Measurements from ENCODE around the gene TCTA. TPM values are rescaled to one million over a fixed set of nuclear protein-coding genes. Genes with fewer than 3 reads are reported as not detected.

TCTA gene
- total and polyA plus RNA-seq, 9 of the 15 experiments (the other 6 are each of a cell fraction or from before 2014, with no cell fraction given): 4.0 to 15.4 (median 8.2) TPM

DNA sequence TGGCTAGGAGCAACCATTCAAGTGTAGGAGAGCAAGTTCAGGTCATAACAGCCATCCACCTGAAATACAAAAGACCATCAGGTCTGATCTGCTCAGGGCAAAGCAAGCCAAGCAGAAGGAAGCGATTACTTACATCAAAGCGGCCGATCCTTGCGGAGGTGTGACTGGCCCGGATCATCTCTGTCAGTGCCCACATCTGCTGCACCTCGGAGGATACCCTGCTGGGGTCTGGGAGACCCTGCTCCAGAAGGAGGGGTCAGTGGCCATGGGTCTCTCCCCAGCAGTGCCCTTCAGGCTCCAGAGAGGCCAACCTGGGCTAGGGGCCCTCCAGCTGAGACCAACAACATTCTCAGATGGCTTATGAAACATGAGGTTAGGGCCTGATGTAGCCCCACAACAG lies 12.6 kb downstream of the TCTA start (continued):
- TF ChIP-seq RHOXF2B (CRISPR knock-in tag; conservative IDR thresholded peaks at IDR 0.05) (no peak), DNMT1 (IDR thresholded peaks at IDR 0.05) (no peak), ZNF197 (CRISPR knock-in tag; IDR thresholded peaks at IDR 0.05; ENCODE audit: low read depth) (no peak)

DNA sequence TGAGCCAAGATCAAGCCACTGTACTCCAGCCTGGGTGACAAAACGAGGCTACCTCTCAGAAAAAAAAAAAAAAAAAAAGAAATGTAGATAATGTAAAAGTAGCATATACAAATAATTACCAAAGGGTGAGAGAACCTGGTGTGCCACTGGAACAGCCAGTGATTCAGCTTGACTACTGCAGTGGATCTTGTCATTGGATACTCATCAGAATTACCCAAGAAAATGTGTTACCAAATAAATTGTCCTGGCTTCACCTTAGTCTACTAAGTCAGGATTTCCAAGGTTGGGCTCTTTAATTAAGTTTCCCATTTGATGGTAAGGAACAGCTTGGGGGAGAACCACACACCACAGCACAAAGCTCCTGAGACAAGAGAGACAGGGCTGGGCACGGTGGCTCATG lies 15.4 kb downstream of the TCTA start:
- H4K20me1 ChIP-seq (replicated peaks; ENCODE audit: control insufficient read depth, insufficient read depth, low read length): no peaks in the 10 kb centered on the region
- CTCF ChIA-PET (ENCODE audit: low intra/inter-chr PET ratio): no interaction called here
- H2AFZ ChIP-seq (ENCODE audit: low read depth, low read length): no peak overlapping the region
- DNase-seq (ENCODE audit: extremely low read depth in 1 of 4, low spot score in 3 of 4) (no peak), FAIRE-seq (no peak), ATAC-seq (no peak)
- POLR2A ChIA-PET: interaction anchor here (2.1 kb wide), 1 partner anchor 13 kb away, joined by 8 read pairs; no protein-coding TSS in a partner anchor
- no peak overlapping the region for H3K9ac ChIP-seq (ENCODE audit: insufficient read depth in 1 of 2, low read depth in 2 of 2, low read length in 2 of 2)
- H3K9me3 ChIP-seq (replicated peaks; ENCODE audit: control insufficient read depth, insufficient read depth, low read depth, low read length): no peaks in the 10 kb centered on the region
- WGBS (ENCODE audit: insufficient coverage, low coverage, missing lambda C conversion rate): no CpG with 5 or more reads among the region's 2 CpGs
- H3K36me3 ChIP-seq (ENCODE audit: control insufficient read depth, insufficient read depth, low read length): no peaks in the 10 kb centered on the region
- no peak overlapping the region for H3K4me2 ChIP-seq (ENCODE audit: insufficient read depth, low read length)
- H3K4me1 ChIP-seq (replicated peaks in 1 of 2; ENCODE audit: control insufficient read depth in 2 of 2, insufficient read depth in 2 of 2, low read length in 2 of 2): peaks cover 0 to 21% of the 10 kb centered on the region in 2 experiments; a peak in 3 of 5 replicates
- H3K9me1 ChIP-seq (ENCODE audit: control insufficient read depth, insufficient read depth, low read length): no peaks in the 10 kb centered on the region
- in situ Hi-C loops (cut with MboI): loop anchor here (25.0 kb wide), 1 partner anchor 265 kb away; the partner anchor contains the start of genes CCDC71 and KLHDC8B
- no peak overlapping the region for H3K27ac ChIP-seq (ENCODE audit: extremely low read depth, low read depth, low read length)
- BruUV-seq (replicated peaks): no TSS peak
- intact Hi-C loops (cut with micrococcal nuclease): loop anchor here (5.0 kb wide), 1 partner anchor 85 kb away; the partner anchor contains the start of gene USP4
- no peaks in the 10 kb centered on the region for H3K79me2 ChIP-seq (ENCODE audit: control insufficient read depth, insufficient read depth, low read length)
- no peaks in the 10 kb centered on the region for H3K27me3 ChIP-seq (ENCODE audit: control insufficient read depth in 2 of 2, insufficient read depth in 2 of 2, low read length in 2 of 2)
- H3K4me3 ChIP-seq: no peak overlapping the region
- TF ChIP-seq, protein P1, sequence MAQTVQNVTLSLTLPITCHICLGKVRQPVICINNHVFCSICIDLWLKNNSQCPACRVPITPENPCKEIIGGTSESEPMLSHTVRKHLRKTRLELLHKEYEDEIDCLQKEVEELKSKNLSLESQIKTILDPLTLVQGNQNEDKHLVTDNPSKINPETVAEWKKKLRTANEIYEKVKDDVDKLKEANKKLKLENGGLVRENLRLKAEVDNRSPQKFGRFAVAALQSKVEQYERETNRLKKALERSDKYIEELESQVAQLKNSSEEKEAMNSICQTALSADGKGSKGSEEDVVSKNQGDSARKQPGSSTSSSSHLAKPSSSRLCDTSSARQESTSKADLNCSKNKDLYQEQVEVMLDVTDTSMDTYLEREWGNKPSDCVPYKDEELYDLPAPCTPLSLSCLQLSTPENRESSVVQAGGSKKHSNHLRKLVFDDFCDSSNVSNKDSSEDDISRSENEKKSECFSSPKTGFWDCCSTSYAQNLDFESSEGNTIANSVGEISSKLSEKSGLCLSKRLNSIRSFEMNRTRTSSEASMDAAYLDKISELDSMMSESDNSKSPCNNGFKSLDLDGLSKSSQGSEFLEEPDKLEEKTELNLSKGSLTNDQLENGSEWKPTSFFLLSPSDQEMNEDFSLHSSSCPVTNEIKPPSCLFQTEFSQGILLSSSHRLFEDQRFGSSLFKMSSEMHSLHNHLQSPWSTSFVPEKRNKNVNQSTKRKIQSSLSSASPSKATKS (CRISPR knock-in tag; IDR thresholded peaks at IDR 0.05): no peak
- no peak for TF ChIP-seq MCM2 (IDR thresholded peaks at IDR 0.05; ENCODE audit: low read depth)
- no peak for TF ChIP-seq ZNF133 (CRISPR knock-in tag; IDR thresholded peaks at IDR 0.05)
- TF ChIP-seq, protein P2, sequence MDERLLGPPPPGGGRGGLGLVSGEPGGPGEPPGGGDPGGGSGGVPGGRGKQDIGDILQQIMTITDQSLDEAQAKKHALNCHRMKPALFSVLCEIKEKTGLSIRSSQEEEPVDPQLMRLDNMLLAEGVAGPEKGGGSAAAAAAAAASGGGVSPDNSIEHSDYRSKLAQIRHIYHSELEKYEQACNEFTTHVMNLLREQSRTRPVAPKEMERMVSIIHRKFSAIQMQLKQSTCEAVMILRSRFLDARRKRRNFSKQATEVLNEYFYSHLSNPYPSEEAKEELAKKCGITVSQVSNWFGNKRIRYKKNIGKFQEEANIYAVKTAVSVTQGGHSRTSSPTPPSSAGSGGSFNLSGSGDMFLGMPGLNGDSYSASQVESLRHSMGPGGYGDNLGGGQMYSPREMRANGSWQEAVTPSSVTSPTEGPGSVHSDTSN (CRISPR knock-in tag; IDR thresholded peaks at IDR 0.05; ENCODE audit: low read depth): no peak
- TF ChIP-seq, protein P2 (tag; conservative IDR thresholded peaks at IDR 0.05; ENCODE audit: low read depth): no peak
- no peak for TF ChIP-seq ZKSCAN3 (CRISPR knock-in tag; IDR thresholded peaks at IDR 0.05)
- TF ChIP-seq ZNF668 (CRISPR knock-in tag; IDR thresholded peaks at IDR 0.05): no peak
- no peak for TF ChIP-seq XRCC5 (IDR thresholded peaks at IDR 0.05; ENCODE audit: low read depth, low read length)
- no peak for TF ChIP-seq ZFP1 (CRISPR knock-in tag; IDR thresholded peaks at IDR 0.05)
- no peak for TF ChIP-seq ZC3H8 (IDR thresholded peaks at IDR 0.05)
- no peak for TF ChIP-seq SPI1 (IDR thresholded peaks at IDR 0.05; ENCODE audit: borderline replicate concordance, low read depth, low read length)

All from K562 (cell line).